Fibroblast of skin of abdomen (primary cell): ENCODE measurements around the gene DENND1A.
A peak's percentile ranks its signal among the peaks of the same experiment; 100 is the strongest.

Experiments
- DNase-seq: peaks from one replicate; pipeline ENCODE4 v3.0.0-alpha.2; 2013

The DENND1A gene

GRCh38 chr9:123481209-123481865, 448.6 kb downstream of the DENND1A start:
- no peak for DNase-seq

- DNase-seq: no peak
Observed at GRCh38 chr9:123480791-123481190, 449.1 kb downstream of the DENND1A start.

GRCh38 chr9:123480096-123480495, 449.8 kb downstream of the DENND1A start:
- DNase-seq: no peak

GRCh38 chr9:123478967-123479602, 450.8 kb downstream of the DENND1A start:
- DNase-seq: no peak

- DNase-seq: no peak
Observed at GRCh38 chr9:123478160-123478559, 451.8 kb downstream of the DENND1A start.

GRCh38 chr9:123475407-123475806, 454.5 kb downstream of the DENND1A start:
- DNase-seq: no peak

GRCh38 chr9:123472862-123473614, 456.9 kb downstream of the DENND1A start:
- peak; percentile 2 for DNase-seq

GRCh38 chr9:123471843-123472570, 457.9 kb downstream of the DENND1A start:
- DNase-seq: no peak

- no peak for DNase-seq
Observed at GRCh38 chr9:123470991-123471770, 458.7 kb downstream of the DENND1A start.

- DNase-seq: no peak
Observed at GRCh38 chr9:123470121-123470782, 459.7 kb downstream of the DENND1A start.

GRCh38 chr9:123469282-123469681, 460.6 kb downstream of the DENND1A start:
- no peak for DNase-seq

- no peak for DNase-seq
Observed at GRCh38 chr9:123468541-123468940, 461.4 kb downstream of the DENND1A start.

- DNase-seq: no peak
Observed at GRCh38 chr9:123465304-123465703, 464.6 kb downstream of the DENND1A start.

GRCh38 chr9:123460091-123460490, 469.8 kb downstream of the DENND1A start:
- DNase-seq: peak; percentile 2

GRCh38 chr9:123457583-123457982, 472.3 kb downstream of the DENND1A start:
- DNase-seq: no peak

- DNase-seq: no peak
Observed at GRCh38 chr9:123456011-123456410, 473.9 kb downstream of the DENND1A start.

- no peak for DNase-seq
Observed at GRCh38 chr9:123455187-123455586, 474.7 kb downstream of the DENND1A start.

- DNase-seq: no peak
Observed at GRCh38 chr9:123454361-123454760, 475.6 kb downstream of the DENND1A start.

GRCh38 chr9:123453831-123454321, 476.1 kb downstream of the DENND1A start:
- DNase-seq: no peak

- no peak for DNase-seq
Observed at GRCh38 chr9:123453076-123453667, 476.8 kb downstream of the DENND1A start.

- DNase-seq: no peak
Observed at GRCh38 chr9:123450996-123451395, 478.9 kb downstream of the DENND1A start.
